ENCODE results near the gene NFATC1.

Gene NFATC1

GRCh38 chr18:79490626-79491041 is 94.9 kb downstream of the NFATC1 start:
- no peak overlapping the region for H3K4me3 ChIP-seq (ENCODE audit: low read length)
- H3K9ac ChIP-seq (ENCODE audit: low read length) = no peak overlapping the region
- no peaks in the 10 kb centered on the region for H3K27me3 ChIP-seq (ENCODE audit: low read depth, low read length)
- peaks cover 10% of the 10 kb centered on the region for H3K9me3 ChIP-seq (ENCODE audit: insufficient read depth, low read length)
- TF ChIP-seq EZH2phosphoT487 (IDR thresholded peaks at IDR 0.05; ENCODE audit: low read depth) = no peak
- TF ChIP-seq, protein P1, sequence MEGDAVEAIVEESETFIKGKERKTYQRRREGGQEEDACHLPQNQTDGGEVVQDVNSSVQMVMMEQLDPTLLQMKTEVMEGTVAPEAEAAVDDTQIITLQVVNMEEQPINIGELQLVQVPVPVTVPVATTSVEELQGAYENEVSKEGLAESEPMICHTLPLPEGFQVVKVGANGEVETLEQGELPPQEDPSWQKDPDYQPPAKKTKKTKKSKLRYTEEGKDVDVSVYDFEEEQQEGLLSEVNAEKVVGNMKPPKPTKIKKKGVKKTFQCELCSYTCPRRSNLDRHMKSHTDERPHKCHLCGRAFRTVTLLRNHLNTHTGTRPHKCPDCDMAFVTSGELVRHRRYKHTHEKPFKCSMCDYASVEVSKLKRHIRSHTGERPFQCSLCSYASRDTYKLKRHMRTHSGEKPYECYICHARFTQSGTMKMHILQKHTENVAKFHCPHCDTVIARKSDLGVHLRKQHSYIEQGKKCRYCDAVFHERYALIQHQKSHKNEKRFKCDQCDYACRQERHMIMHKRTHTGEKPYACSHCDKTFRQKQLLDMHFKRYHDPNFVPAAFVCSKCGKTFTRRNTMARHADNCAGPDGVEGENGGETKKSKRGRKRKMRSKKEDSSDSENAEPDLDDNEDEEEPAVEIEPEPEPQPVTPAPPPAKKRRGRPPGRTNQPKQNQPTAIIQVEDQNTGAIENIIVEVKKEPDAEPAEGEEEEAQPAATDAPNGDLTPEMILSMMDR (IDR thresholded peaks at IDR 0.05; ENCODE audit: low read depth, low read length) = no peak
- H2AFZ ChIP-seq (ENCODE audit: low read depth, low read length) = no peak overlapping the region
- no peaks in the 10 kb centered on the region for H3K79me2 ChIP-seq (ENCODE audit: low read length)
- H3K27ac ChIP-seq (ENCODE audit: low read length) = no peak overlapping the region
- peaks cover 46% of the 10 kb centered on the region for H3K36me3 ChIP-seq (replicated peaks; ENCODE audit: low read depth, low read length)
- no peaks in the 10 kb centered on the region for H3K4me1 ChIP-seq (ENCODE audit: low read length)
- H4K20me1 ChIP-seq (ENCODE audit: insufficient read depth, low read length) = 0 out of 2 replicates have a peak, but pooled peaks cover 3% of the 10 kb centered on the region
- no peak overlapping the region for H3K4me2 ChIP-seq (ENCODE audit: low read length)

DNA sequence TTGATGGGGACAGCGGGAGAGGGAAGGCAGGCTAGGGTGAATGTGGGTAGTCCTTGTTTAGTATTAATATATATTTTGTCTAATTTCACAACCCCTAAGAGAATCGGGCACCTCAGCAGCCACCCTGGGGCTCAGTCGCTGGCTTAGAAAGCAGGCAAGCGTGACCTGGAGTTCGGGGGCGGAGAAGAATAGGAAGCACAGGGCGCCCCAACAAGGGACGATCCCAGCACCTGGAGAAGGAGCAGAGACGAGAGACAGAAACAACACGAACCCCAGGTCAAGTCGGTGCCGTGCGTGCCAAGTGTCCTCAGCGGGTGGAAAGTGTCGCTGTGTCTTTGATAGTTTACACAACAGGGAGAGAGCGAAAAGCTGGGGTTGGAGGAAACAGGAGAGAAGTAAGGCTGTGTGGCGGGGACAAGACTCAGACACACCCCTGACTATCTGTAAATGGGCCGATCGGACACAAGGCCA is 95.4 kb downstream of the NFATC1 start:
- Histone ChIP-seq H3K9ac (ENCODE audit: low read length) (no peak overlapping the region), H3K27ac (ENCODE audit: low read length) (no peak overlapping the region), H3K27me3 (ENCODE audit: low read depth, low read length) (no peaks in the 10 kb centered on the region), H3K79me2 (ENCODE audit: low read length) (no peaks in the 10 kb centered on the region), H3K4me1 (ENCODE audit: low read length) (no peaks in the 10 kb centered on the region), H4K20me1 (ENCODE audit: insufficient read depth, low read length) (0 out of 2 replicates have a peak, but pooled peaks cover 3% of the 10 kb centered on the region), H3K4me3 (ENCODE audit: low read length) (no peak overlapping the region), H3K4me2 (ENCODE audit: low read length) (no peak overlapping the region), H3K36me3 (replicated peaks; ENCODE audit: low read depth, low read length) (peaks cover 51% of the 10 kb centered on the region), H3K9me3 (ENCODE audit: insufficient read depth, low read length) (peaks cover 10% of the 10 kb centered on the region), H2AFZ (ENCODE audit: low read depth, low read length) (no peak overlapping the region)
- TF ChIP-seq, protein P1 (IDR thresholded peaks at IDR 0.05; ENCODE audit: low read depth, low read length) = no peak
- TF ChIP-seq EZH2phosphoT487 (IDR thresholded peaks at IDR 0.05; ENCODE audit: low read depth) = no peak

DNA sequence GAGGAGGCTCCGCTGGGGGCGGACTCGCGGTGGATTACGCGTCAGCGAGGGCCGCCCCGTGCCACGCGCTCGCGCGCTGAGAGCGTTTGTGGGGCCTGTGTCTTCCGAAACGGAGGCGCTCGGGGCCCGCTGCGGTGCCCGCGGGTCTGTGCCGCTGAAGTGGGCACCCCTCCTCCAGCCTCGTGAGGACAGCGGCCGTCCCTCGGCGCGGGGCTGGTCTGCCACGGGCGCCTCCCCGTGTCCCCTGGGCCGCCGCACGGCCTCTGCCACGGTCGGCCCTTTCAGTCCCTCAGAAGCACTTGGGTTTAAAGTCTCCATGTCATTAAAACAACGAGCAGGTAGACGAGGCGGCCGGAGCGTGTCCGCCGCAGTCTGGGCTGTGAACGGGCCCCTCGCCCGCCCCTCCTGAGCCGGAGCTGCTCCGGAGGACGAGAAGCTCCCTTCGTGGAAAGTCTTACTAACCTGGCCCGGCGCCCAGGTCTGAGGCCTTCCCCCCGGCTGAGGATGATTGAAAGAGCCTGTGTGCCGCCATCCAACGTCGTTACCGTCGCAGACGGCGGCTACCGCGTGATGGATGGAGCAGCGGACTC is 97.6 kb downstream of the NFATC1 start:
- no peak overlapping the region for H2AFZ ChIP-seq (ENCODE audit: low read depth, low read length)
- no peak overlapping the region for H3K4me2 ChIP-seq (ENCODE audit: low read length)
- H3K27ac ChIP-seq (ENCODE audit: low read length) = no peak overlapping the region
- peaks cover 58% of the 10 kb centered on the region for H3K36me3 ChIP-seq (replicated peaks; ENCODE audit: low read depth, low read length)
- 0 out of 2 replicates have a peak, but pooled peaks cover 3% of the 10 kb centered on the region for H4K20me1 ChIP-seq (ENCODE audit: insufficient read depth, low read length)
- peaks cover 11% of the 10 kb centered on the region for H3K4me1 ChIP-seq (ENCODE audit: low read length)
- no peak overlapping the region for H3K9ac ChIP-seq (ENCODE audit: low read length)
- H3K79me2 ChIP-seq (ENCODE audit: low read length) = no peaks in the 10 kb centered on the region
- H3K27me3 ChIP-seq (ENCODE audit: low read depth, low read length) = no peaks in the 10 kb centered on the region
- TF ChIP-seq EZH2phosphoT487 (IDR thresholded peaks at IDR 0.05; ENCODE audit: low read depth) = no peak
- TF ChIP-seq, protein P1 (IDR thresholded peaks at IDR 0.05; ENCODE audit: low read depth, low read length) = no peak
- H3K4me3 ChIP-seq (ENCODE audit: low read length) = no peak overlapping the region
- H3K9me3 ChIP-seq (ENCODE audit: insufficient read depth, low read length) = peaks cover 27% of the 10 kb centered on the region

DNA sequence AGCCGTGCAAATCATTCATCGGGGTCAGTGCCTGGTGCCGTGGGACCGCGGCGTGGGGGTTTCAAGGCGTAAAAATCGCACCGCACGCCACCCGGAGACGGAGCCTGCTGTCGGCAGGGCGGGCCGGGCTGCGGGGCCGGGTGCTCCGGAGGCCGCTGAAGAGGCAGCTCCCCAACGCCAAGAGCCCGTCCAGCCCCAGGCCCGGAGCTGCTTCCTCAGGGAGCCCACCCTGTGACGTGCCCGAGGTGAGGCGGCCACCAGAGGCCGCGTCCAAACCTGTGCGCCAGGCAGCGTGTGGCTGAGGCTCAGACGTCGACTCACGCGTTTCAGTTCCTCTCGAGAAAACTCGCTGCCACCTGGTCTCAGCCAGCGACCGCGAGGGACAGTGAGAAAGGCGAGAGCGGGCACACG is 98.1 kb downstream of the NFATC1 start:
- no peak overlapping the region for H3K4me2 ChIP-seq (ENCODE audit: low read length)
- H3K79me2 ChIP-seq (ENCODE audit: low read length) = no peaks in the 10 kb centered on the region
- H3K27ac ChIP-seq (ENCODE audit: low read length) = no peak overlapping the region
- peaks cover 32% of the 10 kb centered on the region for H3K9me3 ChIP-seq (ENCODE audit: insufficient read depth, low read length)
- TF ChIP-seq, protein P1 (IDR thresholded peaks at IDR 0.05; ENCODE audit: low read depth, low read length) = no peak
- no peak for TF ChIP-seq EZH2phosphoT487 (IDR thresholded peaks at IDR 0.05; ENCODE audit: low read depth)
- H3K36me3 ChIP-seq (replicated peaks; ENCODE audit: low read depth, low read length) = peaks cover 63% of the 10 kb centered on the region
- no peak overlapping the region for H2AFZ ChIP-seq (ENCODE audit: low read depth, low read length)
- H3K9ac ChIP-seq (ENCODE audit: low read length) = no peak overlapping the region
- no peak overlapping the region for H3K4me3 ChIP-seq (ENCODE audit: low read length)
- 0 out of 2 replicates have a peak, but pooled peaks cover 3% of the 10 kb centered on the region for H4K20me1 ChIP-seq (ENCODE audit: insufficient read depth, low read length)
- H3K27me3 ChIP-seq (ENCODE audit: low read depth, low read length) = no peaks in the 10 kb centered on the region
- H3K4me1 ChIP-seq (ENCODE audit: low read length) = peaks cover 11% of the 10 kb centered on the region

Measured in OCI-LY3 (cell line).